Stimulated activated CD4-positive, alpha-beta T cell treated with anti-CD3 and anti-CD28 coated beads, Interleukin-15, amount 100 ng/mL, for 48 hours (primary cell): Measurements from ENCODE around the gene CTDP1.

Experiments
- DNase-seq, 2 donors: peaks; one replicate each; pipeline ENCODE4 v3.0.0-alpha.2; 2020; ENCODE audit warnings: low read depth in 2 of 2

The CTDP1 gene

DNA sequence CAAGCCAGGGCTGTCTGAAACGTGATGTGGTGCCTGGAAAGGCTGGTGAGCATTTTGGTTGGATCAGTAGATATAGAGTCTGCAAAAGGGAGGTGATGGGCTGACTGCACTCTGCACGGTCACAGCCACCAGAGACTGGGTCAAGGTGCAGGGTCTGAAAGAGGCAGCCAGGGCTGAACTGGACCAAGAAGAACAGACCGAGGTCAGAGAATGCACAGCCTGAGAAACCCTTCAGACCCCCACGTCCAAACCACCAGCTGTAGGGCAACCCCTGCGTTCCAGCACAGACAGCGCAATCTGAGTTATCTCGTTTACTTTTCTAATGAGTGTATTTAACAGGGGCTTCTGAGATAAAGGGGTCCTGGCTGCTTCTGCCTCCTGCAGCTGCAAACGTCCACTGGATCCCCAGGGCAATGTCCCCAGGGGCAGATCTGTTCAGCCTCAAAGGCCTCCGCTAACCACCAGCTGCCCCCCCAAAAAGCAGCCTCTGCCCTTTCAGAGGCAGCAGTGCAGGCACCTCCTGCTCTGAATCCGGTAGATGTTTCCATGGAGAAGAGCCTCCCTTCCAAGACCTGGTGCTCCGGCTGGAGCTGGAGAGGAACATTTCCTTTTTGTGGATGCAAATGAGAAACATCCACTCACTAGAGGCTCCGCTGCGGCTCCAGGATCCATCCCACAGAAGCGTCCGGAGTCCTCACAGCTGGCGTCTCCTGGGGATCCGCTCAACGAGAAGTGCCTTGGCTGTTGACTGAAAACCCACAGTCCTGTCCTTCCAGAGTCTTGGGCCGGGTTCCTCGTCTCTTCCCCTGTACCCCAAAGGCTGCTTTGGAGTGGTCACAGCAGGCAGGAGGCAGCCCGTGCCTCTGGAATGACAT lies 117.2 kb downstream of the CTDP1 start:
- DNase-seq = no peak

DNA sequence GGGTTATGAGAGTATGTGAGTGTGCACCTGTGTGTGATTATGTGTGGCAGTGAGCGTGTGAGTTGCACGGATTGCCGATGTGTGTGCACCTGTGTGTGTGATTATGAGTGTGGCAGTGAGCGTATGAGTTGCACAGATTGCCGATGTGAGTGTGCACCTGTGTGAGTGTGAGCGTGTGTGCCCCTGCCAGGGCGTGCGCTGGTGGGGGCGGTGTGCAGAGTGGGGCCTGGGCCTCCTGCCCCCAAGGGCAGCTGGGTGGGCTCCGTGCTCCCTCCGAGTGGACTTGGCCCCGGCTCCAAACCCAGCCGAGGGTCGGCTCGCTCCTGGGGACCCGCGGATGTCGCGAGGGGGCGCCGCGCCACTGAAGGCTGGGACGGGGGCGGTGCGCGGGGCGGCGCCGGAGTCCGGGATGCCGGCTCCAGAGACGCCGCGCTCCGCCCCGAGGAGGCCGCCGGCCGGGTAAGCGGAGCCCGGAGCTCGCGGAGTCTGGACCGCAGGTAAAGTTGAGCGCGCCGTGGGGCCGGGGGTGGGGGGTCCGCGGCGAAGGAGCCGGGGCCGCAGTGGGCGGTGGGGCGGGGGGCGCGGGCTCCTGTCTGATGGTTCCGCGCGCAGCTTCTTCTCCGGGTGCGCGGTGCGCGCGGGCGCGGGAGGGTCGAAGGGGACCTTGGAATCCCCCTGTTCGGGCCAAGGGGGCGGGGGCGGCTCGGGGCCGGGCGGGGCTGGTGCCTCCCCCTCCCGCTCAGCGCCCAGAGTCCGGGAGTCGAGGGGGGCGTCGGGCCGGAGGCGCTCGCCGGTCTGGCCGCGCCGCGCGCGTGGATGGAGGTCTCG lies 118.1 kb downstream of the CTDP1 start, which contains the start of gene KCNG2:
Gene KCNG2, plus strand, starts transcription at position 421 of the 828 bp plus-strand sequence. CDS start 65,730 bp downstream, outside the sequence.
- DNase-seq = no peak

DNA sequence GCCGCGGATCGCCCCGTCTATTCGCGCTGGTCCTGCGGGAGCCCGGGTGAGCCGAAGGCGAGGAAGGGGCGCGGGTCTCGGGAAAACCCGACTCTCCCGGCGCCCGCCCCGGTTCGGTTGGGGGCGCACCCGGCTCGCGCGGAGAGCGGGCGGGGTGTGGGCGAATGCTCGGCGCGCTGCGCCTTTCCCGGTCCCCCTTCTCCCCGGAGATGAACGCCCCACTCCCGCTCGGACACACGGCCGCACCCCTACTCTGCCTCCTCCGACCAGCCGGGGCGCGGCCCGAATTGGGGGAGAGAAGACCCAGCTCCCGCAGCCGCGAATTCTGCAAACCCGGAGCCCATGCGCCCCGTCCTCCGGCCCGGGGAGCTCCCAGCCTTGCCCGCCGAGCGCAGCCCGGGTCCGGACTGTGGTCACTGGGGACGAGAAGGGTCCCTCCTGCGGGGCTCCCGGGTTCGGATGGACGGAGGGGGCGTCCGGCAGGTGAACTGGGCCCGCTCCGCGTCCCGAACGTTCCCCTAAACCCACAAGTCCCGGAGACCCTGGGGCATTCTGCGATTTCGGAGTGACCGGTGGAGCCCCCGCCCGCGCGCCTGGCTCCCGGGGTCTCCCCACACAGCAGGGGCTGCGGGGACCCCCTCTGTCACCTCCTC lies 118.9 kb downstream of the CTDP1 start:
- DNase-seq = no peak

DNA sequence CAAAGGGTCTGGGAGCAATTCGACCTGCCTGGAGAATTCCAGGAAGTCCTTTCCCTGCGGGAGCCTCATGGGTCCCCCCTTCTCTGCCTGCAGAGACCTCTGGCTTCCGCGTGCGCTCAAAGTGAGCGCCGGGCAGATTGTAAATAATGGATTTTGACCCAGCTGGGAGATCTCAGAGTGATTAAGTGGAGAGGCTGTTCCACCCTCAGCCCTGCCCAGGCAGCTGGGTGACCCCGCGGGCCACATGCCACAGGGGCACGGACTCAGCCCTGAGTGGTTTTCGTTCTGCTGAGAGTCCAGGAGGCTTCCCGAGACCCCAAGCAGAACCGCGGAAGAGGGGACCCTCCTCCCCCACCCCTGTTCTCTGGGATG lies 119.4 kb downstream of the CTDP1 start:
- no peak for DNase-seq

DNA sequence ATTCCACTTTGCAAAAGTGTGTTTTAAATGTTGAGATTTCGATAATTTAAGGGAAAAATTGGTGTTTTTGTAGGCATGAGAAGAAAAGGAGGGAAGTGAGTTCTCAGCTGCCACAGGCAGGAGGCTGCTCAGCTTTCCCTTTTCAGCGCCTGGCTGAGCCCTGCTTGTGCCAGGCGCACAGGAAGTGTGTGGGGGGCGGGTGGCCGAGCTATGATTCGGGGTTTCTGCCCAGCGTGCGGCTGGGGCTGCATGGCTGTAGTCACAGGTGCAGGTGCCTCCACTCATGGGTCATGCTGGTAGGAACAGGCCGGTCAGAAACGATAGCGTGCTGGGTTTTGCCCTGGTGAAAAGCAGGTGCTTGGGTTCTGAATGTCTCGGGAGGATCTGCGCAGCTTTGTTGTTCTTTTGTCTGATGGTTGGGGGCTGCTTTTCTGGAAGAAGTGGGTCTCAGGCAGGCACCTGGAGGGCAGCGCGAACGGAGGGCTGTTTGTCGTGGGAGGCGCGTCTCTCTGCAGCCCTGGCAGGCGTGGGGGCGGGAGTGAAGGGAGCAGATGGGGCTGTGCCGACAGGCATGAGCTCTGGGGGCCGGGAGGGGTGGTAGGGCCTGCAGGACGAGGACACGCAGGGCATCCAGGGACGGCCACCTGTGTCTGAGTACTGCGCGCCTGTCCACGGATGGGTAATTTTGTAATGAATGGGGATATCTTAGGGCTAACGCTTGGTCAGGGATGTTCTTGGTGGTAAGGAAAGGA lies 120.2 kb downstream of the CTDP1 start:
- DNase-seq = no peak

DNA sequence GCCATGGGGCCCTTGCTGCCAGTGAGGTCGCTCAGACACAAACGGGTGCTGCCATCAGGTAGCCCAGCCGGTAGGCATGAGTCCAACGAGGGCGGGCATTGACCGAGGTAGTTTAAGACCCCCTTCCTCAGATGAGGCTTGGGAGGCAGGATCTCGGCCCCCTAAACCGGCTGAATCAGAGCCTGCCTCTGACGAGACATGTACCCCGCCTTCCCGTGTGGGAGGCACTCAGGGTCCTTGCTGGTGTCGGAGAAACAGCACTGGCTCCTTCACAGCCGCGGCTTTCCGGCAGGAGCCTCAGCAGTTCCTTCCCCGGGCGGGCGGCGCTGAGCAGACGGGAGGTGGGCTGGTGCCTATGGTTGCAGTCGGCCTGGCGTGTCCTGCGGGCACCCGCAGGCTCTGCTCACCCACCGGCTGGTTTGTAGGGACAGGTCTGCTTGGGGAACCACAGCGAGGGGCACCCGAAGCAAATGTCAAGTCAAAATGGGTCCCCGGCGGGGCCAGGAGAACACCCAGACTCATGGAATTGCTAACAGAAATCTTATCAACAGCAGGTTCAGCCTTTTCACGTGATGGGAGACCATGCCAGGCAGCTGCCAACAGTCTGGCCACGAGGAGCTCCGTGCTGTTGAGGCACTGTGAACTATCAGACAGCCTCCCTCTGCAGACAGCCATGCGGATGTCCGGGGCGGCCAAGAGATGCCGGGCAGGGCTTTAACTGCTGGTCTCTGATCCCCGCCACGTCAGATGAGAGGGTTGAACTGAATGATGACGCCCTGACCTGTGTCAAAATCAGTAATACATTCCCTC lies 121.0 kb downstream of the CTDP1 start:
- no peak for DNase-seq

DNA sequence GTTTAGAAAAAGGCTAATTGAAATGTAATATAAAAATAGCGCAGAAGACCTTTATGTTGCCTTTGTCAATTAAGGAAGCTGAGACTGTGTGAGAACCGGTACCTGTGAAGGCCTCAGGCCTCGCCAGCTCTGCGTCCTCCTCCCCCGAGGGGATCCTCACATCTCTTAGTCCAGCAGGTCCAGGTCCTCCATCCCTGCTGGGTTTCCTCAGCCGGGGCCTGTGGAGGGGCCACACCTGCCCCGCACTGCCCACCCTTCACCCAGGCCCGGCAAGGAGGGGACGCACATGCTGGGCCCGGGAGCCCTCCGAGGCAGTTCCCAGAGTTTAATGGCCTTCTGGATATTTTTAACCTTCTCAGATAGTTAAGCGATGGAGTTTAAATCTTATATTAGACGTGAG lies 121.6 kb downstream of the CTDP1 start:
- DNase-seq = no peak

DNA sequence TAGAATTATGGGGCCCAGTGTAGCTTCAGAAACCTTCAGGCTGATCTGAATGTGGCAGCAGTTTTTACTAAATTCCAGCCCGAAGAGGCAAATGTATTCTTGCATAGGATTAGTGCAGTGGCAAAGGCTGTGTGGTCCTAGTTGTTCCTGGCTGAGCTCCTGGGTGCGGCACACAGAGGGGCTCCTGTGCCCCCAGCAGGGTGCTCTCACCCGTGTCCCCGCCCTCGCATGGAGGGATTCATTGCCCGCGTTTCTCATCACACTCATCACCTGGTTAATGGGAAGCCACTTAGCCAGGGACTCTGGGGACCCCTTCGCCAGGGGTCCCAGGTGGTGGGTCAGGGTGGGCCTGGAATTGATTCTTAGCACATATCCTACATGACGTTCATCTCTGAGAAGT lies 122.0 kb downstream of the CTDP1 start:
- no peak for DNase-seq

DNA sequence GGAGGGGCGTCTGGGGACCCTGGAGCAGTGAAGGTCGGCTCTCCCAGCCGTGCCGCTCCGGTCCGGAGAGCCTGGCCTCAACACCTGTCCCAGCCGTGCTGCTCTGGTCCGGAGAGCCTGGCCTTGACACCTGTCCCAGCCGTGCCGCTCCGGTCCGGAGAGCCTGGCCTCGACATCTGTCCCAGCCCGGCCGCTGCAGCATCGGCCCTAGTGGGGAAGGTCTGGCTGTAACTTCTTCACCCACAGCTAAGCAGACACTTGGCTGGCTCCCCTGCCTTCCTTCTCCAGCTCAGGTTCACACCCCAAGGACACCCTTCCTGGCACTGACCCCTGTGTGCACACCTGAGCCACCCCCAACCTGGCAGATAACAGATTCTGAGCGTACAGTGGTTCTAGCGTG lies 122.7 kb downstream of the CTDP1 start:
- no peak for DNase-seq

DNA sequence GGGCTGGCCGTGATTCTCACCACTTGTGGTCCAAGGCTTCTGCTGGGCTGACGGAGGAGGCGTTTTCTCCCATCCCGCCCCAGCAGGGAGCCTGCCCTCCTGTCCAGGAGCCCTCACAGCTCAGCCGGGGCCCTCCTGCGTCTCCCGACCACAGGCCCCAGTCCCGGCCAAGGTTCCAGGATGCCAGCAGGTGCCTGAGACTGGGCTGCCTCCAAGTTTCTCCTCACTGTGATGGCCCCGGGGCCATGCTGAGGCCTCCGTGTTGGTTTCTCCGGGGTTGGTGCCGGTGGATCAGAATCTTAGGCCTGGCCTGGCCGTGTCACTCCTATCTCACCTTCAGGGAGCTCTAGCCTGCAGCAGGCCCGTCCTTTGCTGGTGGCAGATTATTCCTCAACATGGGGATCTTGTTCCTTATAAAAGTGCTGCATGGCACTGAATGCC lies 124.0 kb downstream of the CTDP1 start:
- no peak for DNase-seq
